AG04449 (cell line): ENCODE measurements around the gene TECPR1.

Experiments used
- CTCF ChIA-PET: fragments of 350-600 bp; formaldehyde crosslinking; extraction: SDS; loops from one replicate; lab custom pipeline; 2021; ENCODE audit warnings: antibody characterized with exemption; lab: Yijun Ruan, JAX
- POLR2A ChIA-PET: fragments of 400-600, 350-600 bp; formaldehyde crosslinking; extraction: SDS; loops from one replicate; lab custom pipeline; 2020; ENCODE audit warnings: antibody characterized with exemption, inconsistent platforms; lab: Yijun Ruan, JAX
- DNase-seq: peaks from one replicate; pipeline ENCODE4 v3.0.0-alpha.2; 2010; ENCODE audit warnings: low read depth, low spot score
- H3K4me3 ChIP-seq: 2 replicates; pipeline ENCODE4 v1.5.1; 2011; ENCODE audit warnings: low read depth, mild to moderate bottlenecking, control low read depth, low read length
- CTCF ChIP-seq: IDR thresholded peaks from one replicate; pipeline ENCODE4 v1.5.1; 2011; ENCODE audit warnings: mild to moderate bottlenecking, moderate library complexity, low read length, control low read depth, inconsistent platforms; ENCODE audit not compliant: insufficient read depth; ENCODE audit errors: missing control alignments

The TECPR1 gene

DNA sequence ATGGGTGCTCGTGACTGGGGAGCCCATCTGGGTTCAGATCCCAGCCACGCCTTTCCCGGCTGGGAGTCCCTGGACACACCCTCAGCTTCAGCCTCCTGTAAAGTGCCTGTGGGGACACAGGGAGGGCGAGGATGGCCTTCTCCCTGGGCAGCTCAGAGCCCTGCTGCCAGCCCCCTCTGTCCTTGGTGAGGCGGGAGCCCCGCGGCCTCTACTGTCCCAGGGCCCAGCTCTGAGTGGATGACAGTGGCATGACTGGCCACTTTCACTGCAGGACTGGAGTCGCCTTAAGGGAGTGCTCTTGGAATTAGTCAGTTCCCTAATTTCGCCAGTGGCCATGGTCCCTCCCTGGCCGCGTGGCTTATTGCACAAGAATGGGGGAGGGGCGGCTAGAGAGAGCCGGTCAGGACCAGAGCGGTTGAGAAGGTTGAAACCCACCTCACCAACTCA is 34.1 kb upstream of the TECPR1 start:
- no peak overlapping the region; the same call in none of the 2 replicates for H3K4me3 ChIP-seq
- CTCF ChIA-PET: interaction anchor here (1.1 to 4.2 kb wide), 4 partner anchors 8 to 555 kb away, joined by 3 to 18 read pairs (median 8); partner anchors contain the start of gene BAIAP2L1
- POLR2A ChIA-PET: interaction anchor here (1.0 to 1.1 kb wide), 3 partner anchors 8 to 106 kb away, joined by 3 to 4 read pairs (median 3); no protein-coding TSS in a partner anchor
- no peak for TF ChIP-seq CTCF
- DNase-seq: no peak

GRCh38 chr7:98285157-98286092 is 33.4 kb upstream of the TECPR1 start:
- peak overlapping the region; percentile 3 for H3K4me3 ChIP-seq
- no peak for TF ChIP-seq CTCF
- no peak for DNase-seq
- CTCF ChIA-PET: interaction anchor here (1.1 to 4.2 kb wide), 5 partner anchors 9 to 556 kb away, joined by 3 to 18 read pairs (median 3); partner anchors contain the start of gene BAIAP2L1
- POLR2A ChIA-PET: interaction anchor here (0.6 to 1.1 kb wide), 5 partner anchors 9 to 1075 kb away, joined by 3 to 5 read pairs (median 3); no protein-coding TSS in a partner anchor

DNA sequence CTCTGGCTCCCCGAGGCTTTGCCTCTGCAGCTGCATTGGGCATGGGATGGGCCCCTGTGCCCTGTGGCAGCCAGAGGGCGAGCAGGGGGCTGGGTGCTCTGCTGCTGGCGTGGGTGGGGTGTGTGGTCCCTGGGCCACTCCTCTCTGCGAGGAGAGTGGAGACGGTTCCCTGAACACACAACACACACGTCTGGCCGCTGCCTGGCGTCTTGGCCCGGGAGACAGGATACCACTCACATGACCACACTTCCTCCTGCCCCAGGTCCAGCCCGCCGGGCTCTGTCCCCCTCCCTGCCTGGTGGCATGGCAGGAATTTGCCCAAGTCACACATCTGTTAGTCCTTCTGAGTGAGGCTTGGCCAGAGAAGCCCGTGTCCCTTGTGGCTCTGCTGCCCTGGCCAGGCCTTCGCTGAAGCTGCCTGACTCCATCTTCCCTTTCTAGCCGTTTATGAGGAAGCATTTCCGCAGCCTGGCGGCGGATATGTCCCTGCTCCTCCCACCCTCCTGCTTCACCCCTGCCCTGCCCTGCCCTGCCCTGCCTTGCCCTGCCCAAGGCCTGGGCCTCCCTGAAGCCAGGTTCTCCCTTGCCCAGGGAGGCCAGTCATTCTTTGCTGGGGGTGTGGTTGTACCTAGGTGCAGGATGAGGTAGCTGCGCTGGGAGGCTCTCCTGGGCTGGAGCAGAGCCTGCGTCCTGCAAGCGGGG is 32.5 kb upstream of the TECPR1 start:
- ChIA-PET CTCF (interaction anchor here (1.2 to 4.2 kb wide), 5 partner anchors 10 to 134 kb away, joined by 3 to 18 read pairs (median 4); partner anchors contain the start of gene BAIAP2L1), POLR2A (interaction anchor here (0.6 kb wide), 1 partner anchor 63 kb away, joined by 3 read pairs; no protein-coding TSS in a partner anchor)
- H3K4me3 ChIP-seq: peak overlapping the region; percentile 83
- peak; percentile 46 for DNase-seq
- no peak for TF ChIP-seq CTCF

DNA sequence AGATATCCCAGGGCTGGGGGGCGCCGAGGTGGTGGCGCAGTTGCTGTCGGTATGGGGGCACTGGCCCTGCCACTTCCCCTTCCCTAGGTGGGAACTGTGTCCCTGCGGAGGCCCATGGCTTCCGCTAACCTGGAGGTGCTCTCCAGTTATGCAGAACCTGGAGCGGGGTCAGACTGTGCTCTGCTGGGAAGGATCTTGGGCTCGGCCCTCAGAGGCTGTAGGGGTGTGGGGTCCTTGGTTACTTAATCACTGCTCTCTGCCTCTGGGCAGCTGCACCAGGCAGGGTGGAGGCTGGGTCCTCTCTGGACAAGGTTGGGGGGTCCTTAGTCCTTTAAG is 31.8 kb upstream of the TECPR1 start:
- peak overlapping the region; percentile 83 for H3K4me3 ChIP-seq
- TF ChIP-seq CTCF: no peak
- no peak for DNase-seq
- POLR2A ChIA-PET: no interaction called here
- CTCF ChIA-PET: interaction anchor here (1.5 to 4.2 kb wide), 2 partner anchors 11 to 117 kb away, joined by 4 to 18 read pairs; partner anchors contain the start of gene BAIAP2L1

- no peak for TF ChIP-seq CTCF
- POLR2A ChIA-PET: no interaction called here
- DNase-seq: no peak
- CTCF ChIA-PET: interaction anchor here (1.4 to 4.2 kb wide), 3 partner anchors 11 to 120 kb away, joined by 3 to 18 read pairs (median 4); partner anchors contain the start of gene BAIAP2L1
- H3K4me3 ChIP-seq: peak overlapping the region; percentile 83
These were observed 31.3 kb upstream of the TECPR1 start for GRCh38 chr7:98283127-98283886.
